Hematopoietic multipotent progenitor cell treated with erythropoietin and hydrocortisone succinate and interleukin-3 and kit ligand, for 6 days (in vitro differentiated cells): ENCODE results near the gene SPRR2A.
A peak's percentile ranks its signal among the peaks of the same experiment; 100 is the strongest.
"Not testable (repeated sequence)": the region's sequence is repeated elsewhere in the genome, so short reads cannot be mapped to it uniquely, and the experiment has no call there.

Experiments
- DNase-seq: peaks from one replicate; pipeline ENCODE4 v3.0.0-alpha.2; 2015

Gene SPRR2A

GRCh38 chr1:153024413-153024812, 32.9 kb downstream of the SPRR2A start:
- DNase-seq = no peak

- DNase-seq = no peak
Measured at GRCh38 chr1:153023109-153023508, 34.2 kb downstream of the SPRR2A start.

GRCh38 chr1:153022340-153022739, 35.0 kb downstream of the SPRR2A start:
- DNase-seq = peak; percentile 6

- DNase-seq = not testable (repeated sequence)
Measured at GRCh38 chr1:153021829-153022228, 35.5 kb downstream of the SPRR2A start.

GRCh38 chr1:153011235-153011758, 46.0 kb downstream of the SPRR2A start:
- not testable (repeated sequence) for DNase-seq
